HCT116 (cell line): Measurements from ENCODE around the gene SDE2. TPM values are rescaled to one million over a fixed set of nuclear protein-coding genes. Genes with fewer than 3 reads are reported as not detected.

ENCODE experiments used
- ATAC-seq: fragments of 200-7000 bp; cut with Tn5 transposase; 2 replicates; pipeline ENCODE4 v1.9.1; 2020; ENCODE audit warnings: mild to moderate bottlenecking, moderate library complexity
- BruUV-seq: library from RNA; stranded (reverse); fragments of 400-500 nt; replicated peaks from 2 replicates; lab custom pipeline; 2021; lab: Mats Ljungman, UMichigan
- CTCF ChIA-PET: fragments of 300-600 bp; sonication (Branson Sonifier 250); formaldehyde crosslinking; loops from one replicate; lab custom pipeline; 2021; ENCODE audit warnings: antibody characterized with exemption; lab: Charles Lee
- POLR2A ChIA-PET: fragments of 300-600, 350-600 bp; sonication (Branson Sonifier 250); formaldehyde crosslinking; loops from one replicate; lab custom pipeline; 2021; ENCODE audit warnings: antibody characterized with exemption; lab: Charles Lee
- RAD21 ChIA-PET, 2 experiments: fragments of 300-600 bp; sonication (Branson Sonifier 250); formaldehyde crosslinking; loops; one replicate each; lab custom pipeline; 2023; ENCODE audit warnings: low total read pairs in 2 of 2; ENCODE audit not compliant: uncharacterized antibody in 2 of 2, unreplicated experiment in 2 of 2, low non-redundant PET in 1 of 2; lab: Charles Lee
- DNase-seq: peaks from one replicate; pipeline ENCODE4 v3.0.0-alpha.2; 2010; ENCODE audit warnings: low read depth, low spot score
- H2AFZ ChIP-seq: fragments of 200-600 bp; shearing (Covaris generic), sonication (generic); 2 replicates; pipeline ENCODE4 v1.6.1; 2017; ENCODE audit warnings: low read depth, mixed run types, mixed read lengths, antibody characterized with exemption, low read length; ENCODE audit not compliant: poor library complexity, severe bottlenecking
- H3K27ac ChIP-seq: 2 replicates; pipeline ENCODE4 v1.5.1; 2012; ENCODE audit warnings: low read depth, low read length
- H3K27me3 ChIP-seq: fragments of 200-600 bp; sonication (generic); 2 replicates; pipeline ENCODE4 v1.6.1; 2016; ENCODE audit warnings: mixed run types, low read length, mixed read lengths; ENCODE audit not compliant: insufficient read depth
- H3K36me3 ChIP-seq, 2 experiments: fragments of 200-500 bp in 1 of 2; fragments of 200-600 bp in 1 of 2; sonication (Bioruptor generic) in 1 of 2; sonication (generic) in 1 of 2; 2 replicates each; pipeline versions ENCODE4 v1.5.1 to v1.6.1; 2014 to 2016; ENCODE audit warnings: low read length in 2 of 2, inconsistent platforms in 1 of 2, mixed read lengths in 1 of 2, mixed run types in 1 of 2; ENCODE audit not compliant: insufficient read depth in 2 of 2, control insufficient read depth in 1 of 2
- H3K4me1 ChIP-seq, 2 experiments: fragments of 200-600 bp in 1 of 2; sonication (generic) in 1 of 2; 2 replicates each; pipeline versions ENCODE4 v1.5.1 to v1.6.1; 2012 to 2017; ENCODE audit warnings: low read length in 2 of 2, inconsistent platforms in 1 of 2, mild to moderate bottlenecking in 1 of 2, mixed read lengths in 1 of 2, mixed run types in 1 of 2, moderate library complexity in 1 of 2; ENCODE audit not compliant: insufficient read depth in 2 of 2, control insufficient read depth in 1 of 2
- H3K4me2 ChIP-seq: fragments of 200-600 bp; sonication (generic); 2 replicates; pipeline ENCODE4 v1.6.1; 2017; ENCODE audit warnings: mixed run types, low read length, mixed read lengths
- H3K4me3 ChIP-seq, 2 experiments: fragments of 200-600 bp in 1 of 2; sonication (generic) in 1 of 2; replicated peaks in 1 of 2; 2 replicates each; pipeline ENCODE4 v1.5.1; 2011 to 2016; ENCODE audit warnings: low read length in 2 of 2, control low read depth in 1 of 2, low read depth in 1 of 2, mild to moderate bottlenecking in 1 of 2, mixed read lengths in 1 of 2, mixed run types in 1 of 2
- H3K79me2 ChIP-seq: fragments of 200-600 bp; sonication (generic); 2 replicates; pipeline ENCODE4 v1.6.1; 2017; ENCODE audit warnings: mild to moderate bottlenecking, mixed run types, low read length, moderate library complexity, mixed read lengths; ENCODE audit not compliant: insufficient read depth
- H3K9ac ChIP-seq: fragments of 200-600 bp; sonication (generic); 2 replicates; pipeline ENCODE4 v1.6.1; 2016; ENCODE audit warnings: low read length, mixed read lengths
- H3K9me2 ChIP-seq: fragments of 200-600 bp; sonication (generic), shearing (Covaris generic); 2 replicates; pipeline ENCODE4 v1.6.1; 2017; ENCODE audit warnings: mixed run types, mild to moderate bottlenecking, moderate library complexity; ENCODE audit not compliant: insufficient read depth
- H3K9me3 ChIP-seq, 2 experiments: fragments of 200-500 bp in 1 of 2; fragments of 200-600 bp in 1 of 2; sonication (Bioruptor generic) in 1 of 2; sonication (generic) in 1 of 2; 2 replicates each; pipeline ENCODE4 v1.6.1; 2014 to 2017; ENCODE audit warnings: low read length in 2 of 2, mixed read lengths in 2 of 2, inconsistent platforms in 1 of 2, low read depth in 1 of 2, mild to moderate bottlenecking in 1 of 2, mixed run types in 1 of 2, moderate library complexity in 1 of 2; ENCODE audit not compliant: control insufficient read depth in 1 of 2, insufficient read depth in 1 of 2
- H4K20me1 ChIP-seq: fragments of 200-600 bp; sonication (generic), shearing (Covaris generic); 2 replicates; pipeline ENCODE4 v1.6.1; 2017; ENCODE audit warnings: mixed run types, mild to moderate bottlenecking, moderate library complexity; ENCODE audit not compliant: insufficient read depth
- ELF1 ChIP-seq: IDR thresholded peaks from 2 replicates; pipeline ENCODE4 v1.6.1; 2012; ENCODE audit warnings: low read depth, borderline replicate concordance
- EZH2phosphoT487 ChIP-seq: fragments of 200-600 bp; IDR thresholded peaks from 2 replicates; pipeline ENCODE4 v1.6.1; 2018; ENCODE audit warnings: antibody characterized with exemption, borderline replicate concordance
- FOSL1 ChIP-seq: IDR thresholded peaks from 2 replicates; pipeline ENCODE4 v1.6.1; 2012; ENCODE audit warnings: low read depth
- RAD21 ChIP-seq: IDR thresholded peaks from 2 replicates; pipeline ENCODE4 v1.6.1; 2012; ENCODE audit warnings: low read depth, mild to moderate bottlenecking
- SP1 ChIP-seq: IDR thresholded peaks from 2 replicates; pipeline ENCODE4 v1.6.1; 2012; ENCODE audit warnings: low read depth
- TCF7L2 ChIP-seq: IDR thresholded peaks from 2 replicates; pipeline ENCODE4 v1.7.0; 2011; ENCODE audit warnings: borderline replicate concordance, inconsistent platforms; ENCODE audit not compliant: insufficient read depth, insufficient read length; ENCODE audit errors: extremely low read depth
- intact Hi-C: fragments of 100-400 bp; cut with micrococcal nuclease; formaldehyde crosslinking; loops from 2 replicates; pipeline ENCODE4 v1.10.0; 2022
- total RNA-seq: library from RNA; stranded (reverse); gene quantifications from one replicate; pipeline ENCODE4 v1.2.1, GENCODE V29; 2021; ENCODE audit not compliant: unreplicated experiment
- TF ChIP-seq, protein P1 (sequence below): IDR thresholded peaks from 2 replicates; pipeline ENCODE4 v1.6.1; 2012; ENCODE audit warnings: low read depth
- TF ChIP-seq, protein P2 (sequence below): IDR thresholded peaks from 2 replicates; pipeline ENCODE4 v1.6.1; 2011; ENCODE audit warnings: mild to moderate bottlenecking, low read length, moderate library complexity; ENCODE audit not compliant: insufficient replicate concordance; ENCODE audit errors: extremely low read depth
- TF ChIP-seq, protein P3 (sequence below): IDR thresholded peaks from 2 replicates; pipeline ENCODE4 v1.6.1; 2012

SDE2 gene
- total RNA-seq, 1 experiment from 2014 or later = 22.5 TPM

DNA sequence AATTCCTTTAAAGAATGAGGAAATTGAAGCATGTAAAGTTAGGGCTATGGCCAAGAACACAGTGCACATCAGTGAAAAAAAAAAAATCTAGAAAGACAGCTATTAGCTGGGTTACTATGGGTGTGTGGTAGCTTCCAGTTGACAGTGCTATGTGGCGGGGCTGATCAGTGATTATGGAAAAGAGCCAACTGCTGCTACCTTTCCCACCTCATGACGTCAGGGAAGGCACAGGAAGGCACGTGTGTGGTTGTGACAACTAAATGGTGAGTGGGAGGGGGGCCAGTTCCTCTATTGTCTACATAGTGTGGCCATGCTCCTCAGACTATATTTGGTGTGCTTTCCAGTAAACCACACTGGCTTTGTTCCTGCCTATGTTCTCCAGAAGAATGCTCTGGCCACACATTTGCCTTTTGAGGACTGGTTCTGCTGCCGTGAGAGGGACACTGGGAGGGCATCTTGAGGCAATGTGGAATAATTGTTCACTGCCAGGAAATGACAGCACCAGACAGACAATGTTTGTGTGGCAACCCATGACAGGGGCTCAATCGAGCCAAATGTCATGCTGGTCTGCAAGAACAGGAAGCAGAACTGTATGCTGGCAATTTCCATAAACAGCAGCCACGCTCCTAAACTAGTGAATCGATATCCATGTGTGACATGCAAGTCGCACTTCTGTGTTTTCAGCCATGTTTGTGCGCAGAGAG lies 3.0 kb upstream of the SDE2 start:
- POLR2A ChIA-PET = no interaction called here
- intact Hi-C loops = no loop called here
- Histone ChIP-seq H2AFZ (peak overlapping the region; percentile 91), H4K20me1 (no peaks in the 10 kb centered on the region), H3K27me3 (no peaks in the 10 kb centered on the region), H3K4me1 (peaks cover 22 to 40% of the 10 kb centered on the region in 2 experiments), H3K9me3 (no peaks in the 10 kb centered on the region), H3K4me3 (no peak overlapping the region), H3K79me2 (peaks cover 21% of the 10 kb centered on the region), H3K27ac (no peak overlapping the region), H3K4me2 (peak overlapping the region; percentile 45), H3K9ac (no peak overlapping the region), H3K9me2 (no peaks in the 10 kb centered on the region), H3K36me3 (no peaks in the 10 kb centered on the region; a peak in 1 of 4 replicates)
- CTCF ChIA-PET = no interaction called here
- RAD21 ChIA-PET = no interaction called here
- TF ChIP-seq, protein P1, sequence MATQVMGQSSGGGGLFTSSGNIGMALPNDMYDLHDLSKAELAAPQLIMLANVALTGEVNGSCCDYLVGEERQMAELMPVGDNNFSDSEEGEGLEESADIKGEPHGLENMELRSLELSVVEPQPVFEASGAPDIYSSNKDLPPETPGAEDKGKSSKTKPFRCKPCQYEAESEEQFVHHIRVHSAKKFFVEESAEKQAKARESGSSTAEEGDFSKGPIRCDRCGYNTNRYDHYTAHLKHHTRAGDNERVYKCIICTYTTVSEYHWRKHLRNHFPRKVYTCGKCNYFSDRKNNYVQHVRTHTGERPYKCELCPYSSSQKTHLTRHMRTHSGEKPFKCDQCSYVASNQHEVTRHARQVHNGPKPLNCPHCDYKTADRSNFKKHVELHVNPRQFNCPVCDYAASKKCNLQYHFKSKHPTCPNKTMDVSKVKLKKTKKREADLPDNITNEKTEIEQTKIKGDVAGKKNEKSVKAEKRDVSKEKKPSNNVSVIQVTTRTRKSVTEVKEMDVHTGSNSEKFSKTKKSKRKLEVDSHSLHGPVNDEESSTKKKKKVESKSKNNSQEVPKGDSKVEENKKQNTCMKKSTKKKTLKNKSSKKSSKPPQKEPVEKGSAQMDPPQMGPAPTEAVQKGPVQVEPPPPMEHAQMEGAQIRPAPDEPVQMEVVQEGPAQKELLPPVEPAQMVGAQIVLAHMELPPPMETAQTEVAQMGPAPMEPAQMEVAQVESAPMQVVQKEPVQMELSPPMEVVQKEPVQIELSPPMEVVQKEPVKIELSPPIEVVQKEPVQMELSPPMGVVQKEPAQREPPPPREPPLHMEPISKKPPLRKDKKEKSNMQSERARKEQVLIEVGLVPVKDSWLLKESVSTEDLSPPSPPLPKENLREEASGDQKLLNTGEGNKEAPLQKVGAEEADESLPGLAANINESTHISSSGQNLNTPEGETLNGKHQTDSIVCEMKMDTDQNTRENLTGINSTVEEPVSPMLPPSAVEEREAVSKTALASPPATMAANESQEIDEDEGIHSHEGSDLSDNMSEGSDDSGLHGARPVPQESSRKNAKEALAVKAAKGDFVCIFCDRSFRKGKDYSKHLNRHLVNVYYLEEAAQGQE = no peak
- no peak for TF ChIP-seq ELF1
- TF ChIP-seq FOSL1 = no peak
- TF ChIP-seq, protein P2, sequence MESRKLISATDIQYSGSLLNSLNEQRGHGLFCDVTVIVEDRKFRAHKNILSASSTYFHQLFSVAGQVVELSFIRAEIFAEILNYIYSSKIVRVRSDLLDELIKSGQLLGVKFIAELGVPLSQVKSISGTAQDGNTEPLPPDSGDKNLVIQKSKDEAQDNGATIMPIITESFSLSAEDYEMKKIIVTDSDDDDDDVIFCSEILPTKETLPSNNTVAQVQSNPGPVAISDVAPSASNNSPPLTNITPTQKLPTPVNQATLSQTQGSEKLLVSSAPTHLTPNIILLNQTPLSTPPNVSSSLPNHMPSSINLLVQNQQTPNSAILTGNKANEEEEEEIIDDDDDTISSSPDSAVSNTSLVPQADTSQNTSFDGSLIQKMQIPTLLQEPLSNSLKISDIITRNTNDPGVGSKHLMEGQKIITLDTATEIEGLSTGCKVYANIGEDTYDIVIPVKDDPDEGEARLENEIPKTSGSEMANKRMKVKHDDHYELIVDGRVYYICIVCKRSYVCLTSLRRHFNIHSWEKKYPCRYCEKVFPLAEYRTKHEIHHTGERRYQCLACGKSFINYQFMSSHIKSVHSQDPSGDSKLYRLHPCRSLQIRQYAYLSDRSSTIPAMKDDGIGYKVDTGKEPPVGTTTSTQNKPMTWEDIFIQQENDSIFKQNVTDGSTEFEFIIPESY = no peak
- no peak for TF ChIP-seq RAD21
- TF ChIP-seq EZH2phosphoT487 = no peak
- no peak for TF ChIP-seq TCF7L2
- no peak for TF ChIP-seq SP1
- TF ChIP-seq, protein P3, sequence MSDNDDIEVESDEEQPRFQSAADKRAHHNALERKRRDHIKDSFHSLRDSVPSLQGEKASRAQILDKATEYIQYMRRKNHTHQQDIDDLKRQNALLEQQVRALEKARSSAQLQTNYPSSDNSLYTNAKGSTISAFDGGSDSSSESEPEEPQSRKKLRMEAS = no peak
- BruUV-seq = no TSS peak
- ATAC-seq (no peak), DNase-seq (no peak)
